ENCODE results near the gene KCTD20. TPM values are rescaled to one million over a fixed set of nuclear protein-coding genes. Genes with fewer than 3 reads are reported as not detected.

Gene KCTD20
- total RNA-seq, 1 donor from 2014 or later, result 41.3 TPM

DNA sequence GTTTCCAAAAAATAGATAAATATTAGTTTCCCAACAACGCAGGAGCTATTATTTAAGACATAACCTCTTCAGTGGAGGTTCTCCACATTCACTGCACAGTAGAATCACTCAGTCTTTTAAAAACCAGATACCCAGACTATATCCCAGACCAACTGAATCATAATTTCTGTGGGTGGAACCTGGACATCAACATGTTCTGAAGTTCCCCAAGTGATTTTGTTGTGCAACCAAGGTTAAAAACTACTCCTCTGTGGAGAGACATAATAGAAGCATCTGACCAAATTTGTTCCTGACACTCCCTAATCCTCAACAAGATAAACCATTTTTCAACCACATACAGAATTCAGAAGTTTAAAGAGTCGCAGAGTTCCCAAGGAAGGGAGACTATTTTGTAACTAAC lies 62.2 kb downstream of the KCTD20 start:
- no peaks in the 10 kb centered on the region for H4K20me1 ChIP-seq (ENCODE audit: low read depth)
- no peaks in the 10 kb centered on the region for H3K27me3 ChIP-seq
- no peak overlapping the region for H2AFZ ChIP-seq (replicated peaks)
- no peaks in the 10 kb centered on the region for H3K79me2 ChIP-seq (ENCODE audit: low read depth)
- no peaks in the 10 kb centered on the region for H3K4me1 Mint-ChIP-seq
- H3K4me3 Mint-ChIP-seq, result no peak overlapping the region
- H3K27ac Mint-ChIP-seq, result no peak overlapping the region
- TF ChIP-seq CTCF (IDR thresholded peaks at IDR 0.05) (no peak), EZH2 (IDR thresholded peaks at IDR 0.05) (no peak), EZH2phosphoT487 (IDR thresholded peaks at IDR 0.05) (no peak)
- H3K27me3 Mint-ChIP-seq (ENCODE audit: insufficient read depth, low read depth), result no peaks in the 10 kb centered on the region
- no peak overlapping the region for H3K4me3 ChIP-seq
- no peaks in the 10 kb centered on the region for H3K9me3 Mint-ChIP-seq
- H3K36me3 ChIP-seq, result no peaks in the 10 kb centered on the region
- H3K4me1 ChIP-seq, result no peaks in the 10 kb centered on the region
- H3K9ac ChIP-seq, result no peak overlapping the region
- no peak overlapping the region for H3K27ac ChIP-seq
- no peaks in the 10 kb centered on the region for H3K9me3 ChIP-seq (ENCODE audit: low read depth)
- H3K36me3 Mint-ChIP-seq, result peaks cover 23% of the 10 kb centered on the region
- no peak overlapping the region for H3K4me2 ChIP-seq
- H3F3A ChIP-seq (ENCODE audit: low read depth), result no peaks in the 10 kb centered on the region
- no peak for DNase-seq (ENCODE audit: low spot score)

DNA sequence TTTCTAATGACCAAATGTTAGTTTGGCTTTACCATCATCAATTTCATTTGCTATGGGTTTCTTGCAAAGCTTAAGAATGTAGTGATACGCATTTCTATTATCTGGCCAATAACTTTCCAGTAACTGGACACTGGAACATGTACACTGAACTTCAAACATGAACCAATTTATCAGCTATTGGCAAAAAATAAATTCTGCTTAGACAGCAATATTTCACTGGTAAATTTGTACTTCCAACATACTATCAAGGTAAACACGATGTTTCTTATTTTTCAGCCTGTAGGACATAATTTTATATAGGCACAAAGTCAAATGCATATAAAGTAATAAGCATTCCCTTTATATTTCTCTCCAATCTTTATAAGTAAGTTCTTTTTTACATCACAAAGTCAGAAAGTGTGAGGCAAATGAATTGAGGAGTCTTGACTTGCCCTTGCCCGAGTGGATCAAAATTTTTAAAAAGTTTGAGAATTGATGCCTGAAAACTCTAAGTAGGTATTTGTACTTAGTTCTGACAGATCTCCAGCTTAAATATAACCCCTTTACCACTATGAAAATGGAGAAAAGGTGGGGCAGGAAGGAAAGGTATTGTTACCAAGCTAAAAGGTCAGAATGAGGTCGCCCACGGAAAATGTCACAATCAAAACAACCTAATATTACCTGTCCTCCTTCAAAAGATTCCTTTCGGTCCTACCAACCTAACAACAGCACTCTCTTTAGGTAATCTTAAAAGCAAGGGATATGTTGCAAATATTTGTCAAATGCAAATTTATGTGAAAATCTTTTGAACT lies 63.1 kb downstream of the KCTD20 start:
- Histone ChIP-seq H3K36me3 (no peaks in the 10 kb centered on the region), H4K20me1 (ENCODE audit: low read depth) (no peaks in the 10 kb centered on the region), H3F3A (ENCODE audit: low read depth) (no peaks in the 10 kb centered on the region), H3K9ac (no peak overlapping the region), H3K27ac (no peak overlapping the region), H3K79me2 (ENCODE audit: low read depth) (no peaks in the 10 kb centered on the region), H3K4me2 (no peak overlapping the region), H3K4me1 (no peaks in the 10 kb centered on the region), H3K27me3 (no peaks in the 10 kb centered on the region), H2AFZ (replicated peaks) (no peak overlapping the region), H3K4me3 (no peak overlapping the region), H3K9me3 (ENCODE audit: low read depth) (no peaks in the 10 kb centered on the region)
- H3K27me3 Mint-ChIP-seq (ENCODE audit: insufficient read depth, low read depth), result no peaks in the 10 kb centered on the region
- no peak for DNase-seq (ENCODE audit: low spot score)
- H3K9me3 Mint-ChIP-seq, result no peaks in the 10 kb centered on the region
- no peaks in the 10 kb centered on the region for H3K4me1 Mint-ChIP-seq
- peaks cover 29% of the 10 kb centered on the region for H3K36me3 Mint-ChIP-seq
- no peak overlapping the region for H3K4me3 Mint-ChIP-seq
- H3K27ac Mint-ChIP-seq, result no peak overlapping the region
- TF ChIP-seq CTCF (IDR thresholded peaks at IDR 0.05) (no peak), EZH2phosphoT487 (IDR thresholded peaks at IDR 0.05) (no peak), EZH2 (IDR thresholded peaks at IDR 0.05) (no peak)

- H3K9me3 ChIP-seq (ENCODE audit: low read depth), result no peaks in the 10 kb centered on the region
- no peak for TF ChIP-seq EZH2phosphoT487 (IDR thresholded peaks at IDR 0.05)
- TF ChIP-seq CTCF (IDR thresholded peaks at IDR 0.05), result no peak
- TF ChIP-seq EZH2 (IDR thresholded peaks at IDR 0.05), result no peak
- H4K20me1 ChIP-seq (ENCODE audit: low read depth), result no peaks in the 10 kb centered on the region
- DNase-seq (ENCODE audit: low spot score), result no peak
- H3K36me3 Mint-ChIP-seq, result peaks cover 30% of the 10 kb centered on the region
- H3K27me3 ChIP-seq, result no peaks in the 10 kb centered on the region
- no peak overlapping the region for H3K4me2 ChIP-seq
- H3K79me2 ChIP-seq (ENCODE audit: low read depth), result no peaks in the 10 kb centered on the region
- no peak overlapping the region for H3K9ac ChIP-seq
- H3K36me3 ChIP-seq, result no peaks in the 10 kb centered on the region
- H3K4me3 ChIP-seq, result no peak overlapping the region
- H3K27me3 Mint-ChIP-seq (ENCODE audit: insufficient read depth, low read depth), result no peaks in the 10 kb centered on the region
- H3K27ac ChIP-seq, result no peak overlapping the region
- H3K9me3 Mint-ChIP-seq, result no peaks in the 10 kb centered on the region
- no peaks in the 10 kb centered on the region for H3K4me1 Mint-ChIP-seq
- no peak overlapping the region for H3K27ac Mint-ChIP-seq
- H3K4me3 Mint-ChIP-seq, result no peak overlapping the region
- H2AFZ ChIP-seq (replicated peaks), result no peak overlapping the region
- H3F3A ChIP-seq (ENCODE audit: low read depth), result no peaks in the 10 kb centered on the region
- no peaks in the 10 kb centered on the region for H3K4me1 ChIP-seq
Observed at GRCh38 chr6:36506611-36507010, 63.8 kb downstream of the KCTD20 start.

Measured in neural progenitor cell (in vitro differentiated cells).